ENCODE results near the gene FLT3. TPM values are rescaled to one million over a fixed set of nuclear protein-coding genes. Genes with fewer than 3 reads are reported as not detected.

Gene FLT3
- total and polyA plus RNA-seq, 11 donors: 0.09 to 0.48 (median 0.21) TPM; not detected in 2

GRCh38 chr13:28099396-28100149 is 803 bp downstream of the FLT3 start:
- no peak for ATAC-seq
- TF ChIP-seq POLR2A (IDR thresholded peaks at IDR 0.05) (no peak), CTCF (IDR thresholded peaks at IDR 0.05) (no peak)
- Histone ChIP-seq H3K4me3 (peak overlapping the region; percentile 11 to 63 (median 42)), H3K27me3 (peaks cover 29 to 95% (median 60%) of the 10 kb centered on the region in 9 donors), H3K9me3 (no peaks in the 10 kb centered on the region), H3K27ac (no peak overlapping the region), H3K36me3 (no peaks in the 10 kb centered on the region), H3K4me1 (peaks cover 0 to 34% (median 8%) of the 10 kb centered on the region in 12 donors)
- intact Hi-C loops (cut with DNase I): no loop called here
- 8 to 19% (median 10%) methylated on average over 22 to 35 of the region's 35 CpGs for WGBS, 4 donors
- DNase-seq: no peak

- no peak for TF ChIP-seq CTCF (IDR thresholded peaks at IDR 0.05)
- no peak for TF ChIP-seq POLR2A (IDR thresholded peaks at IDR 0.05)
- WGBS, 4 donors: 48 to 59% (median 53%) methylated on average over 3 of the region's 3 CpGs
- Histone ChIP-seq H3K36me3 (no peaks in the 10 kb centered on the region), H3K9me3 (no peaks in the 10 kb centered on the region), H3K27ac (no peak overlapping the region), H3K4me1 (peaks cover 0 to 41% (median 8%) of the 10 kb centered on the region in 12 donors), H3K27me3 (peaks cover 27 to 82% (median 45%) of the 10 kb centered on the region in 9 donors), H3K4me3 (no peak overlapping the region)
- no peak for ATAC-seq
- intact Hi-C loops (cut with DNase I): no loop called here
- DNase-seq: no peak
Measured at GRCh38 chr13:28097503-28097902, 2.9 kb downstream of the FLT3 start.

GRCh38 chr13:28094306-28094705 is 6.1 kb downstream of the FLT3 start:
- Histone ChIP-seq H3K36me3 (no peaks in the 10 kb centered on the region), H3K27me3 (peaks cover 1 to 51% (median 17%) of the 10 kb centered on the region in 9 donors)

More at GRCh38 chr13:28094306-28094705, 6.1 kb downstream of the FLT3 start:
- 53 to 62% (median 55%) methylated on average over 4 of the region's 4 CpGs for WGBS, 4 donors
- H3K9me3 ChIP-seq: no peaks in the 10 kb centered on the region
- no peak for ATAC-seq
- intact Hi-C loops (cut with DNase I): no loop called here
- DNase-seq: no peak
- TF ChIP-seq POLR2A (IDR thresholded peaks at IDR 0.05): no peak
- no peak for TF ChIP-seq CTCF (IDR thresholded peaks at IDR 0.05)
- peak overlapping the region in 1 of 12 donors; percentile 28 for H3K27ac ChIP-seq
- H3K4me1 ChIP-seq: peaks cover 0 to 23% (median 0%) of the 10 kb centered on the region in 12 donors
- no peak overlapping the region for H3K4me3 ChIP-seq

Measured in heart left ventricle (tissue), 16 donors.